Cardiac muscle cell (in vitro differentiated cells and primary cell): Measurements from ENCODE around the gene POLDIP2. TPM values are rescaled to one million over a fixed set of nuclear protein-coding genes. Genes with fewer than 3 reads are reported as not detected.

ENCODE experiments used
- DNase-seq, 2 donors: peaks; one replicate each; pipeline versions ENCODE4 v3.0.0 to v3.0.0-alpha.2; 2010 to 2017; ENCODE audit warnings: low read depth in 1 of 2, low spot score in 1 of 2
- H3K27ac ChIP-seq: fragments of 200-600 bp; sonication (generic); 2 replicates; pipeline ENCODE4 v1.5.1; 2016
- H3K27me3 ChIP-seq: fragments of 200-600 bp; sonication (generic); 2 replicates; pipeline ENCODE4 v1.6.0; 2016; ENCODE audit warnings: control low read depth
- H3K36me3 ChIP-seq: fragments of 200-600 bp; sonication (generic); 2 replicates; pipeline ENCODE4 v1.5.1; 2016; ENCODE audit warnings: control low read depth
- H3K4me1 ChIP-seq: fragments of 200-600 bp; sonication (generic); 2 replicates; pipeline ENCODE4 v1.8.1; 2017; ENCODE audit warnings: low read depth, mild to moderate bottlenecking, mixed run types
- H3K4me3 ChIP-seq: fragments of 200-600 bp; sonication (generic); 2 replicates; pipeline ENCODE4 v1.5.1; 2016; ENCODE audit warnings: mild to moderate bottlenecking
- H3K9me3 ChIP-seq: fragments of 200-600 bp; sonication (generic); 2 replicates; pipeline ENCODE4 v1.5.1; 2017; ENCODE audit warnings: low read depth, mild to moderate bottlenecking, control low read depth
- polyA plus RNA-seq: library from polyadenylated mRNA; unstranded; fragments of >200 nt; fragmentation: Nextera tagmentation; extraction: Ambion mirVana; gene quantifications from 2 replicates; pipeline ENCODE4 v1.2.1, GENCODE V29; 2016
- total RNA-seq: library from RNA; depleted of rRNA; stranded (reverse); fragments of >200 nt; gene quantifications from 2 replicates; pipeline ENCODE4 v1.2.3, GENCODE V29; 2016
- TF ChIP-seq, protein P1 (sequence below): IDR thresholded peaks from 2 replicates; pipeline ENCODE4 v1.5.1; 2012; ENCODE audit warnings: low read depth, mild to moderate bottlenecking, low read length

The POLDIP2 gene
- total and polyA plus RNA-seq, 2 experiments from 2014 or later = 124 to 147 TPM

DNA sequence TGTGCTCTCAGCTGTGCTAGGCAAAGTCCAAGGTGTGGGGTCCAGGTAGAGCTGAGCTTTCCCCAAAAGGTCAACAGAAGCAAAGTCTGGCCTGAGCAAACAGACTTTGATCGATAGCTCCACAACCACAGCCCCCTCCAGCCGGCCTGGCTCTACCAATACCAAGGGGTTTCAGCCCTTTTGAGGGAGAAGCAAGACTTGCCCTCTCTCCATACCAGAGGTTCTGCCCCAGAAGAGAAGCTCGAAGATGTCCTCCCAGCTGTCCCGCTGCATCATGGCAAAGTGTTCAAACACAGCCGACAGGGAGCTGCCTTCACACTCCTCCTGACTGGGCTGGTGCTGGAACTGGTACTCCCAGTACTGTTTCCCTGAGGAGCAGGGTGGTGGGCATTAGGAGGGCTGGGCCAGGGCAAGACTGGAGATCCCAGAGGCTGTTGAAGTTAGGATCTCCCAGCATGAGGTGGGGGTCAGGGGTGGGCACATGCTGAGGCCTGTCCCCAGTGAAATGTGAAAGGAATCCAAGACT, 11.0 kb upstream of the POLDIP2 start:
- no peak for DNase-seq
- Histone ChIP-seq H3K4me3 (no peak overlapping the region), H3K9me3 (no peaks in the 10 kb centered on the region), H3K27ac (no peak overlapping the region), H3K4me1 (peaks cover 12% of the 10 kb centered on the region), H3K36me3 (peaks cover 3% of the 10 kb centered on the region), H3K27me3 (peaks cover 13% of the 10 kb centered on the region)
- TF ChIP-seq, protein P1, sequence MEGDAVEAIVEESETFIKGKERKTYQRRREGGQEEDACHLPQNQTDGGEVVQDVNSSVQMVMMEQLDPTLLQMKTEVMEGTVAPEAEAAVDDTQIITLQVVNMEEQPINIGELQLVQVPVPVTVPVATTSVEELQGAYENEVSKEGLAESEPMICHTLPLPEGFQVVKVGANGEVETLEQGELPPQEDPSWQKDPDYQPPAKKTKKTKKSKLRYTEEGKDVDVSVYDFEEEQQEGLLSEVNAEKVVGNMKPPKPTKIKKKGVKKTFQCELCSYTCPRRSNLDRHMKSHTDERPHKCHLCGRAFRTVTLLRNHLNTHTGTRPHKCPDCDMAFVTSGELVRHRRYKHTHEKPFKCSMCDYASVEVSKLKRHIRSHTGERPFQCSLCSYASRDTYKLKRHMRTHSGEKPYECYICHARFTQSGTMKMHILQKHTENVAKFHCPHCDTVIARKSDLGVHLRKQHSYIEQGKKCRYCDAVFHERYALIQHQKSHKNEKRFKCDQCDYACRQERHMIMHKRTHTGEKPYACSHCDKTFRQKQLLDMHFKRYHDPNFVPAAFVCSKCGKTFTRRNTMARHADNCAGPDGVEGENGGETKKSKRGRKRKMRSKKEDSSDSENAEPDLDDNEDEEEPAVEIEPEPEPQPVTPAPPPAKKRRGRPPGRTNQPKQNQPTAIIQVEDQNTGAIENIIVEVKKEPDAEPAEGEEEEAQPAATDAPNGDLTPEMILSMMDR = no peak

DNA sequence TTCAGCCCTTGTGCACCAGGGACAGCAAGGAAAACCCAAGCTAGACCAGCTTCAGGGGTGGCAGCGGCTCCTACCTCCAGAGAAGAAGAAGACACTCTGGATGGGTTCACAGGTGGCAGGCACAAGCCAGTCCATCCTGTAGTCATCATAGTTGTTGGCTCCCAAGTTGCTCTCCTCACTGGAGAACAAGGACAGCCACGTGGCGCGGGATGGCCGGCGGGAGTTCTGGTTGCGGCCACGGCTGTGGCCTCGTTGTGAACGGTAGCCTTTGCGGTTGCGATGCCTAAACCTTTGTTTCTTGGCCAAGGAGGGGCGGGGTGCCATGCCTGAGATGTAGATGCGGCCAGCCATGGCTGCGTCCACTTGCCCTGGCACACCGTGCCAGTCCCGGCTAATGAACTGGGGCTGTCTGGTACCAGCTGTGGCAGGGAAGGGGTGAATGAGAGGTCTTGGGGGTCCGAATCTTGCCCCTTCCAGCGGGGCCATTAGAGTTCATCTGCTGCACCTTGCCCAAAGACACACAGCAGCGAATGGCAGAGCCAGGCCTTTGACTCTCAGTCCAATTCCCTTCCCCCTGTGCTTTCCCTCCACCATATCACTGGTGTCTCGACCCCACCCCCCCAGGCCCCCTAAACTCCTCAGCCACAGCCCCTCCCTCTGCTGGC, 10.4 kb upstream of the POLDIP2 start:
- TF ChIP-seq, protein P1 = no peak
- Histone ChIP-seq H3K4me3 (no peak overlapping the region), H3K36me3 (peaks cover 4% of the 10 kb centered on the region), H3K27ac (no peak overlapping the region), H3K27me3 (peaks cover 7% of the 10 kb centered on the region), H3K4me1 (peaks cover 12% of the 10 kb centered on the region), H3K9me3 (no peaks in the 10 kb centered on the region)
- DNase-seq = no peak

- no peak overlapping the region for H3K27ac ChIP-seq
- peaks cover 12% of the 10 kb centered on the region for H3K4me1 ChIP-seq
- DNase-seq = no peak
- no peaks in the 10 kb centered on the region for H3K9me3 ChIP-seq
- H3K27me3 ChIP-seq = no peaks in the 10 kb centered on the region
- H3K4me3 ChIP-seq = no peak overlapping the region
- peaks cover 10% of the 10 kb centered on the region for H3K36me3 ChIP-seq
- TF ChIP-seq, protein P1 = no peak
Observed at GRCh38 chr17:28366605-28367004, 9.3 kb upstream of the POLDIP2 start.

DNA sequence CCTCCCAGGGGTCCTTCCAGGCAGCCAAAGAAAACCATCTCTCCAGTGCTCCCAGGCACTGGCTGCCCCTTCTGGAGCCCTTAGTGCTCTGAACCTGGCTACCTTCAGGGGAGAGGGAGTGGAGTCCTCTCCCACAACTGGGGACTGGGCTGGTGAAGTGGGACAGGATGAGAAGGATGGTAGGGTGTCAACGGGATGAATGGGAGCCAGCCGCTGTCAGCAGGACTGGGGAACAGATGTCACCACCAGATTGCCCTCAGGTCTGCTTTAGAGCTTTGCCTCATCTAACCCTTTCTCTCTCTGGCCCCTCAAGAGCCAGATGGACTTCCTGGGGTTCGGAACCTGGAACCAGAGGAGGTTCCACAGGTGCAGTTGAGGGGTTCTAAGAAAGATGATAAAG, 8.2 kb upstream of the POLDIP2 start:
- TF ChIP-seq, protein P1 = no peak
- H3K36me3 ChIP-seq = peaks cover 21% of the 10 kb centered on the region
- H3K4me3 ChIP-seq = no peak overlapping the region
- H3K9me3 ChIP-seq = no peaks in the 10 kb centered on the region
- DNase-seq = no peak
- H3K27ac ChIP-seq = no peak overlapping the region
- H3K4me1 ChIP-seq = peaks cover 6% of the 10 kb centered on the region
- H3K27me3 ChIP-seq = no peaks in the 10 kb centered on the region

- no peaks in the 10 kb centered on the region for H3K27me3 ChIP-seq
- H3K36me3 ChIP-seq = peaks cover 28% of the 10 kb centered on the region
- H3K4me3 ChIP-seq = no peak within 1 kb of the TSS
- H3K9me3 ChIP-seq = no peaks in the 10 kb centered on the region
- no peak within 1 kb of the TSS for H3K27ac ChIP-seq
- H3K4me1 ChIP-seq = no peaks in the 10 kb centered on the region
- no peak for DNase-seq
- TF ChIP-seq, protein P1 = no peak
Observed at GRCh38 chr17:28364665-28365363, 7.5 kb upstream of the POLDIP2 start, which contains the start of gene SEBOX. Gene SEBOX (minus strand): TSS chr17:28365199. CDS start chr17:28365151, 48 bp downstream.
